ENCODE measurements around the gene DACH1.

The DACH1 gene

DNA sequence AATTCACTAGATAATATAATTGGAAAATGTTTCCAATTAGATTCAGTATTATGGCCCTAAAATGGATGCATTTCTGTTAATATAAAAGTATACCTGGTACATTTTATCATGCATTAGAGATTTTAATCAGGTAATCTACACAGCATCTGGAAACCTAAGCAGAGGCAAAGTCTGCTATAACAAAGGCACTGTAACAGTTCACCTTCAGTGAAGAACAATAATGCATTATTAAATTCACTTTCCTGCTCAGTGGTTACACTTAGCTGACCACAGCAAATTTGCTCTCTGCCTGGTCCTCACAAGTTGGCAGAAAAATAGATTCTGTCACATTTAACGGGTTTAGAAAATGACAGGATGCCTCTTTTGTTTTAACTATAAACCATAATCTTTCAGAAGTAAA is 326.9 kb downstream of the DACH1 start:
- DNase-seq = no peak

DNA sequence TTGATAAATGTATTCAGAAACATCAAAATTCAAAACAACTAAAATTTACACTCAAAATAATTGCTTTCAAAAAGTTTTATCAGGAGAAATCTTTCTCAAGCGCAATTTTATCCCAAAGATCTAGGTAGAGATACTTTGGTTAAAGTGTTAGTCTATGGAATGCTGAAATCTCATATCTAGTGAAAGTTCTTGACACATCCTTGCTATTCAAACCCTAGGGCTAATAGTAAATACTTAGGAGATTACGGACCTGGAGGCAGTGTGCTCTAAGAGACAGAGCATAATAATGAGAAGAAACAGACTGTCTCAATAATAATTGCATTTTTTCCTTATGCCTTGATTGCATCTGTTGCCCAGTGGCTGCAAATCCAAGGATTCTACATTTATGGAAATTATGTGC is 330.8 kb downstream of the DACH1 start:
- DNase-seq = no peak

DNA sequence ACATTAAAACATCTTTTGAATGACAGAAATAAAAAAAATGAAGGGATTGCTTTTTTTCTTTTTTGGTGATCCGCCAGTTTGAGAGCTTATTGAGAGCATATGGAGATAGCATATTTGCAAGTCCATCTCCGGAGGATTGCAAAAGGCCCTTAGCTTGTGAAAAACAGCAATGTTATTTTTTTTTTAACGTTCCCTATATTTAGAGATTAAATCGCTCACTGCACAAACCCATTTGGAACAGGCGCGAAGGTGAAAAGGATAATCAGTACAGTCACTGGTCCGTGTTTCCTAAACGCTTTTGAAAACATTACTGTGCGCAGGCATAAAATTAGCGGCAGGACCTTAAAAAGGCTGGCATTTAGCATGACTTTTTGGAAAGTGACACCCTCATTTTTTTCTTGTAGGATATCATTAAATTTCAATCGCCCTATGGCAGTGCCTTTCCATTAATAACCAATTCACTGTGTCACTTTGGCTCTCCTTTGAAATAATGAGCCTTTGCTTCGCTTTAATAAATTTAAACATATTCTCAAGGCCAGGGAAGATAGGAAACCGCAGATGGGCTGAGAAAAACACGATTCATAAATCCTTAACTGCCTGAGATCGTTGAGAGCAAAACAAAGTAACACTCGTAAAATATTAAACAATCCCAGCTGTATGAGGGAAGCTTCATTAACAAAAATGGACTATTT is 342.2 kb downstream of the DACH1 start:
- no peak for DNase-seq

- no peak for DNase-seq
Measured at GRCh38 chr13:71524245-71524612, 342.8 kb downstream of the DACH1 start.

DNA sequence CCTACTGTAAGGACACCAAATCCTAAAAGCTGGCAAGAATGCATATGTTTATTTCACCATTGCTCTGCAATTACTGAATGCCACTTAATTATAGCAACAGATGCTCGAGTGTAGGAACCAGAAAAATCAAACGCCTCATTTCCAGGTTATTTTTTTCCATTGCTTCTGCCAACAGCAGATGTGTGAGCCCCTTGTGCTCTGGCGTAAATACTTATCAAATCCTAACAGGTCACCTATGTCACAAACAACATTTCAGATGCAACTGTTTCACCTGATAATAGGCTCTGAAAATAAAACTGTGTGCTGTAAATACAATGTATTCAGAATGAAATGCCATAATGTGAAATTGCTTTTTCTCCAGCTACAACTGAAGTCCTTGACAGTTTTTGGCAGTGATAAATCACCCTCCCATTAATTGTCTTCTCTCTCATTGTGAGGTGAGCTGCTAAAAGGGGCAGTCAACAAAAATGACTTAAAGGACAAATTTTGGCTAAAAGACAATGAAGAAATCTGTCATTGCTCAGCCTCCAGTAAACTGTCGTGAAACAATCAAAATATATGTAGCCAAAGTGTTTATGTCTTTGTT is 344.0 kb downstream of the DACH1 start:
- DNase-seq = no peak

- no peak for DNase-seq
Measured at GRCh38 chr13:71517004-71517403, 350.0 kb downstream of the DACH1 start.

DNA sequence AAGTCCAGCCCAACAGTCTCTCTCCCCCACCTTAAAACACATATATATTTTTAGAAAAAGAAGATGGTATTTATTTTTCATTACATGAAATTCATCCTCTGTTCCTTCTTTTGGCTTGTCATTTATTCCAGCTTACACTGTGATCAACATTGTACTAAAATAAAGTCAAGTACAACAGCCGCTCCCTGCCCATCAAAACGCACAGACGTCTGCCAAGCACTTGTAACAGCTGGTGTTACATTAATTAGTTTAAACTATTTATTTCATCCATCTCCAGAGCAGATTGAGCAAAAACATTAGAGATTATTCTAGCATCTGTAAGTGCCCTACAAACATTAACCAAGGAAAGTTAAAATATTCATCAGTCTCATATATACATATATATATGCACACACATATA is 350.5 kb downstream of the DACH1 start:
- DNase-seq = no peak

GRCh38 chr13:71515744-71516038 is 351.3 kb downstream of the DACH1 start:
- no peak for DNase-seq

GRCh38 chr13:71514900-71515743 is 351.9 kb downstream of the DACH1 start:
- DNase-seq = no peak

GRCh38 chr13:71513411-71514033 is 353.5 kb downstream of the DACH1 start:
- no peak for DNase-seq

DNA sequence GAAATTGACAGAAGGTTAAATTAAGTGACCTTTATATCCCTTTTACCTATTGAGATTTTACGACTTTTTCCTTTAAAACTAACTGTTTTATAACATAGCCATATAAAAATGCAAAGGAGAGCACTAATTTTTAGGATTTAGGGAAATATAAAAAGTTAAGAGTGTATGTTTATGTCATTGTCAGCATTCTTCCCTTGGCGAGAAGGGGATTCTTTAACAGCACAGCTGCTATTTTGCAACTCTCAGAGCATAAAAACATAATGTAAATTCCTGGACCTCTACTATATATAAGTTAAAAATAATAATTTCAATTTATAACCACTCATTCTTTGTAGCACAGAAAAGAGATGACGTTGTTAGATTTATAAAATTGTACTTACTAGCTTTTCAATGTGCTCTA is 363.2 kb downstream of the DACH1 start:
- no peak for DNase-seq

- no peak for DNase-seq
Measured at GRCh38 chr13:71499944-71500514, 367.0 kb downstream of the DACH1 start.

- DNase-seq = no peak
Measured at GRCh38 chr13:71499235-71499634, 367.8 kb downstream of the DACH1 start.

DNA sequence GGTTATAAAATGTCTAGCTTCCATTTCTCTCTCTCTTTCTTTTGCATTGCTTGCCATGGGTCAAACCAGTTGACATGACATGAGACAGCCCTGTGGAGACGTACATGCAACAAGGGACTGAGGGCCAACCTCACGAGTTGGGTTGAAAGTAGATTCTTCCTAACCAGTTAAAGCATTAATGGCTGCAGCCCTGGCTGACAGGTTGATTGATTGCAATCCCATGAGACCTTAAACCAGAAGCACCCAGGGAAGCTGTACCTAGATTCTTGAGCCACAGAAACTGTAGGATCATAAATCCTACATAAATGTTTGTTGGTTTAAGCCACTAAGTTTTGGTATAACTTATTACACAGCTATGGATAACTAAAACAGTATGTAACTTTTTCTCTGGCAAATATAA is 373.8 kb downstream of the DACH1 start:
- no peak for DNase-seq

- DNase-seq = no peak
Measured at GRCh38 chr13:71492346-71492871, 374.6 kb downstream of the DACH1 start.

DNA sequence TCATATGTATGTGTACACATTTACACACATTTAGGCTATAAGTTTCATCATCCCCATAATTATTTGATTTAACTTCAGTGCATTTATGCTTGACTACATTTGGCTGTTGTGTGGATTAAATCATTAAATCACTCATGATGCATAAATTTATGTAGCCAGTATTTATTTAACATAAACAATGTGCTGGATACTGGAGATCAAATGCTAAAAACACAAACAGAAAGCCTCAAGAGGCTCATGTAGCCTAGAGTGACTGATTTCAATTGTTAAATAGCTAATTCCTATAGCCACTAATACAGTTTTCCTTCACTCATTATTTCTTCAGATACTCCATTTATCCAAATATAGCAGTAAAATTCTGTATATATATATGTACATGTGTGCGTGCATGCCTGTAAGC is 376.0 kb downstream of the DACH1 start:
- no peak for DNase-seq

GRCh38 chr13:71489041-71489440 is 378.0 kb downstream of the DACH1 start:
- DNase-seq = no peak

DNA sequence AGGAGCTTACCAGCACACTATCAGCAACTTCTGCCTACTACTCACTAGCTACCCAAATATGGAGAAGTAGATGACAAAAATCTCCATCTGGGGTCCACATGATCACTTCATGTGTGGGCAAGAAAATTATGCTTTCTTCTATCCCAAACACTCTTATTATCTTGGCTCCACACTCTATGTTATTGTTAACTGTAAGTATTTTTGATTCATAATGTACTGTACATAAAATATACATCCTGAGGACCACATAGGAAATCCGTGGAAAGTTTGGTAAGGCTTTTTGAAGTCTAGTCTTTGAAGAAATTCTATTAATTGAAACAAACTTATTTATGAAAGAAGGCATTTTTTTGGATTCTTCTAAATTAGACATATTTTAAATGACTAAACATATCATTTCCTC is 378.8 kb downstream of the DACH1 start:
- no peak for DNase-seq

- DNase-seq = no peak
Measured at GRCh38 chr13:71485913-71486312, 381.1 kb downstream of the DACH1 start.

DNA sequence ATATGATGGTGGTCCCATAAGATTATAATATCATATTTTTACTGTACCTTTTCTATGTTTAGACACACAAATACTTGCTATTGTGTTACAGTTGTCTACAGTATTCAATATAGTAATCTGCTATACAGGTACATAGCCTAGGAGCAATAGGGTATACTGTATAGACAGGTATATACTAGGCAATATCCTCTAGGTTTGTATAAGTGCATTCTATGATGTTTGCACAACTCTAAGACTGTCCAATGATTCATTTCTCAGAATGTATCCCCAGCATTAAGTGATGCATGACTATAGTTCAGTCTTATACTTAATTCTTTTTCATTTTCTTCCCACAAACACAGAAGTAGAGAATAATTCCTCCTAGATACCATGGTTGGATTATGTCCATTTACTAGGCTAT is 383.3 kb downstream of the DACH1 start:
- no peak for DNase-seq

DNA sequence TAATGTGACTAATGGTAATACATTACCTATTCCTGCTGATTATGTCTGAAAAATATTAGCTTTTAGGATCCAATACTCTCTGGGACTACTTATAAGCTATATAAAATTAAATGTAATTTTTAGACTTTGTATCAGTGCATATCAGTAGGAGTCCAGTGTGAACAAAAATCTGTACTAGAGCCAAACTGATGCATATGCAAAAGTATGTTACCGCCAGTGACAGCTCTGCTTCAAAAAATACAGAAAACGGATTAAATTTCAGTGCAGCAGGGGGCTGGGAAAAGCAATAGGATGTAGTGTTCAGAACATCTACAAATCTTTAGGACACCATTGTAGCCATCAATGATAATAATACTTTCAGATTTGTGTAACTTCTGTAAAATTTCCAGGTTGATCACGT is 385.5 kb downstream of the DACH1 start:
- DNase-seq = no peak

DNA sequence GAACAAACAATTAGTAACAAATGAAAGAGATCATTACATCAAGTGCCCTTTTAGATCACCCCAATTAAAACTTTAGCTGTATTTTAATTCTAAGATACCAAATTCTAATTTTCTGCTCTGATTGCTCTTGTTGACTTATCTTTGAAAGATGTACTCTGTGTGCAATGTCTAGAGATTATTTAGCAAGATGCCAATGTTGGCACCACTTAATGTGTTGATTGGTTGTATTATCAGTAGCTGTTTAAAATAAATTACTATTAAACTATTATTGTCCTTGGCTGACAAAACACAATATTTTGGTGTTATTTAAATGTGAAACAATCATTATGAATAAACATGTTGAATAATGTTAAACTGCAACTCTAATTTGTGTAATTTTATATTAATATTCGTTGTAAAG is 386.0 kb downstream of the DACH1 start:
- DNase-seq = no peak

GRCh38 chr13:71477735-71478134 is 389.3 kb downstream of the DACH1 start:
- no peak for DNase-seq
